ENCODE data around the gene DHRS4L2.
A peak's percentile ranks its signal among the peaks of the same experiment; 100 is the strongest.
"Not testable (repeated sequence)": the region's sequence is repeated elsewhere in the genome, so short reads cannot be mapped to it uniquely, and the experiment has no call there.

Gene DHRS4L2

GRCh38 chr14:23970283-23970659, 18.5 kb upstream of the DHRS4L2 start:
- DNase-seq (ENCODE audit: low read depth in 1 of 2, low spot score in 1 of 2): not testable (repeated sequence)

- not testable (repeated sequence) for DNase-seq (ENCODE audit: low read depth in 1 of 2, low spot score in 1 of 2)
Measured at GRCh38 chr14:23973178-23973577, 15.6 kb upstream of the DHRS4L2 start.

GRCh38 chr14:23974041-23974440, 14.7 kb upstream of the DHRS4L2 start:
- not testable (repeated sequence) for DNase-seq (ENCODE audit: low read depth in 1 of 2, low spot score in 1 of 2)

GRCh38 chr14:23977208-23977607, 11.5 kb upstream of the DHRS4L2 start:
- DNase-seq (ENCODE audit: low read depth in 1 of 2, low spot score in 1 of 2): not testable (repeated sequence)

GRCh38 chr14:23981951-23982813, 6.5 kb upstream of the DHRS4L2 start:
- not testable (repeated sequence) for DNase-seq (ENCODE audit: low read depth in 1 of 2, low spot score in 1 of 2)

- DNase-seq (ENCODE audit: low read depth in 1 of 2, low spot score in 1 of 2): no peak
Measured at GRCh38 chr14:23984891-23985602, 3.7 kb upstream of the DHRS4L2 start.

GRCh38 chr14:23988223-23988606, 514 bp upstream of the DHRS4L2 start:
- DNase-seq (ENCODE audit: low read depth in 1 of 2, low spot score in 1 of 2): not testable (repeated sequence)

GRCh38 chr14:23989734-23990445, 1.2 kb downstream of the DHRS4L2 start:
- DNase-seq (ENCODE audit: low read depth in 1 of 2, low spot score in 1 of 2): not testable (repeated sequence)

- DNase-seq (ENCODE audit: low read depth in 1 of 2, low spot score in 1 of 2): not testable (repeated sequence)
Measured at GRCh38 chr14:23990961-23991360, 2.2 kb downstream of the DHRS4L2 start.

- not testable (repeated sequence) for DNase-seq (ENCODE audit: low read depth in 1 of 2, low spot score in 1 of 2)
Measured at GRCh38 chr14:23993042-23993441, 4.3 kb downstream of the DHRS4L2 start.

GRCh38 chr14:23996009-23996408, 7.3 kb downstream of the DHRS4L2 start:
- DNase-seq (ENCODE audit: low read depth in 1 of 2, low spot score in 1 of 2): not testable (repeated sequence)

GRCh38 chr14:23996825-23997224, 8.1 kb downstream of the DHRS4L2 start:
- not testable (repeated sequence) for DNase-seq (ENCODE audit: low read depth in 1 of 2, low spot score in 1 of 2)

- not testable (repeated sequence) for DNase-seq (ENCODE audit: low read depth in 1 of 2, low spot score in 1 of 2)
Measured at GRCh38 chr14:23999640-24000039, 10.9 kb downstream of the DHRS4L2 start.

- not testable (repeated sequence) for DNase-seq (ENCODE audit: low read depth in 1 of 2, low spot score in 1 of 2)
Measured at GRCh38 chr14:24001078-24001477, 12.3 kb downstream of the DHRS4L2 start.

GRCh38 chr14:24001679-24002078, 12.9 kb downstream of the DHRS4L2 start:
- not testable (repeated sequence) for DNase-seq (ENCODE audit: low read depth in 1 of 2, low spot score in 1 of 2)

GRCh38 chr14:24006471-24006816, 17.7 kb downstream of the DHRS4L2 start:
- DNase-seq (ENCODE audit: low read depth in 1 of 2, low spot score in 1 of 2): not testable (repeated sequence)

GRCh38 chr14:24006817-24007652, 18.3 kb downstream of the DHRS4L2 start:
- peak in 1 of 2 donors; percentile 53 for DNase-seq (ENCODE audit: low read depth in 1 of 2, low spot score in 1 of 2)

GRCh38 chr14:24011051-24011450, 22.3 kb downstream of the DHRS4L2 start:
- DNase-seq (ENCODE audit: low read depth in 1 of 2, low spot score in 1 of 2): no peak

- DNase-seq (ENCODE audit: low read depth in 1 of 2, low spot score in 1 of 2): not testable (repeated sequence)
Measured at GRCh38 chr14:24012726-24013273, 24.1 kb downstream of the DHRS4L2 start.

Data from activated T-helper 1 cell treated with anti-CD3 and anti-CD28 coated beads, Interleukin-2, amount 50 U/mL, for 16 hours (primary cell).